ENCODE results near the gene CDX1.
A peak's percentile ranks its signal among the peaks of the same experiment; 100 is the strongest.

Gene CDX1

GRCh38 chr5:150196514-150196913, 29.9 kb downstream of the CDX1 start:
- no peak overlapping the region for H4K8ac ChIP-seq (ENCODE audit: low read length)
- no peaks in the 10 kb centered on the region for H3K9me3 ChIP-seq (ENCODE audit: control insufficient read depth, low read length)
- H3K36me3 ChIP-seq (ENCODE audit: control insufficient read depth in 1 of 2, insufficient read depth in 2 of 2, low read depth in 1 of 2, low read length in 2 of 2), result no peaks in the 10 kb centered on the region
- H3K18ac ChIP-seq (ENCODE audit: low read depth in 1 of 2, low read length in 2 of 2), result no peak overlapping the region
- H3K4me2 ChIP-seq (ENCODE audit: low read length, poor library complexity, severe bottlenecking), result no peak overlapping the region
- H3K4me3 ChIP-seq (ENCODE audit: insufficient read depth in 1 of 2, low read depth in 1 of 2, low read length in 2 of 2), result no peak overlapping the region
- peaks cover 39% of the 10 kb centered on the region in 2 experiments for H3K27me3 ChIP-seq (ENCODE audit: control insufficient read depth in 1 of 2, insufficient read depth in 1 of 2, low read length in 2 of 2)
- H4K91ac ChIP-seq (ENCODE audit: low read length), result no peak overlapping the region
- no peak overlapping the region for H3K27ac ChIP-seq (ENCODE audit: low read length, poor library complexity, severe bottlenecking)
- no peak overlapping the region for H3K23ac ChIP-seq (ENCODE audit: low read length in 2 of 2)
- no peak overlapping the region for H2BK12ac ChIP-seq (ENCODE audit: low read length in 2 of 2)
- H3K4ac ChIP-seq (ENCODE audit: low read depth in 1 of 2, low read length in 2 of 2), result no peak overlapping the region
- no peak overlapping the region for H3K9ac ChIP-seq (ENCODE audit: low read length)
- H2AK5ac ChIP-seq (ENCODE audit: low read length, severe bottlenecking), result no peak overlapping the region
- no peak overlapping the region for H2BK5ac ChIP-seq (ENCODE audit: low read depth, low read length, poor library complexity, severe bottlenecking)
- H2BK120ac ChIP-seq (ENCODE audit: low read depth, low read length), result no peak overlapping the region
- no peak overlapping the region for H2BK15ac ChIP-seq (ENCODE audit: low read depth, poor library complexity, severe bottlenecking)
- H2AFZ ChIP-seq (ENCODE audit: low read depth, low read length), result no peak overlapping the region
- no peaks in the 10 kb centered on the region for H3K79me1 ChIP-seq (replicated peaks; ENCODE audit: low read length, poor library complexity, severe bottlenecking)
- H3K14ac ChIP-seq (ENCODE audit: low read length in 2 of 2), result no peak overlapping the region
- WGBS, result 90% methylated on average over 3 of the region's 5 CpGs
- no peaks in the 10 kb centered on the region for H3K4me1 ChIP-seq (ENCODE audit: control insufficient read depth, insufficient read depth, low read depth, low read length)
- no peak for DNase-seq

GRCh38 chr5:150196986-150197385, 30.4 kb downstream of the CDX1 start:
- WGBS, result 94% methylated on average over 16 of the region's 16 CpGs
- Histone ChIP-seq H2AFZ (ENCODE audit: low read depth, low read length) (no peak overlapping the region), H2BK120ac (ENCODE audit: low read depth, low read length) (no peak overlapping the region), H3K27ac (ENCODE audit: low read length, poor library complexity, severe bottlenecking) (no peak overlapping the region), H2BK15ac (ENCODE audit: low read depth, poor library complexity, severe bottlenecking) (no peak overlapping the region), H3K4ac (ENCODE audit: low read depth in 1 of 2, low read length in 2 of 2) (no peak overlapping the region), H3K36me3 (ENCODE audit: control insufficient read depth in 1 of 2, insufficient read depth in 2 of 2, low read depth in 1 of 2, low read length in 2 of 2) (no peaks in the 10 kb centered on the region), H2BK12ac (ENCODE audit: low read length in 2 of 2) (no peak overlapping the region), H3K4me2 (ENCODE audit: low read length, poor library complexity, severe bottlenecking) (no peak overlapping the region), H2BK5ac (ENCODE audit: low read depth, low read length, poor library complexity, severe bottlenecking) (no peak overlapping the region), H3K23ac (ENCODE audit: low read length in 2 of 2) (no peak overlapping the region), H4K91ac (ENCODE audit: low read length) (no peak overlapping the region), H3K18ac (ENCODE audit: low read depth in 1 of 2, low read length in 2 of 2) (no peak overlapping the region), H4K8ac (ENCODE audit: low read length) (no peak overlapping the region), H3K9me3 (ENCODE audit: control insufficient read depth, low read length) (no peaks in the 10 kb centered on the region), H3K79me1 (replicated peaks; ENCODE audit: low read length, poor library complexity, severe bottlenecking) (no peaks in the 10 kb centered on the region), H3K9ac (ENCODE audit: low read length) (no peak overlapping the region), H2AK5ac (ENCODE audit: low read length, severe bottlenecking) (no peak overlapping the region), H3K27me3 (ENCODE audit: control insufficient read depth in 1 of 2, insufficient read depth in 1 of 2, low read length in 2 of 2) (peaks cover 34% of the 10 kb centered on the region in 2 experiments), H3K14ac (ENCODE audit: low read length in 2 of 2) (peak overlapping the region in 1 of 2 experiments; percentile 48), H3K4me1 (ENCODE audit: control insufficient read depth, insufficient read depth, low read depth, low read length) (no peaks in the 10 kb centered on the region), H3K4me3 (ENCODE audit: insufficient read depth in 1 of 2, low read depth in 1 of 2, low read length in 2 of 2) (no peak overlapping the region)
- DNase-seq, result no peak

- Histone ChIP-seq H3K27ac (ENCODE audit: low read length, poor library complexity, severe bottlenecking) (no peak overlapping the region), H2BK120ac (ENCODE audit: low read depth, low read length) (no peak overlapping the region), H4K8ac (ENCODE audit: low read length) (no peak overlapping the region), H3K4ac (ENCODE audit: low read depth in 1 of 2, low read length in 2 of 2) (no peak overlapping the region), H3K4me3 (ENCODE audit: insufficient read depth in 1 of 2, low read depth in 1 of 2, low read length in 2 of 2) (no peak overlapping the region), H3K27me3 (ENCODE audit: control insufficient read depth in 1 of 2, insufficient read depth in 1 of 2, low read length in 2 of 2) (peaks cover 29% of the 10 kb centered on the region in 2 experiments), H3K14ac (ENCODE audit: low read length in 2 of 2) (no peak overlapping the region), H2BK12ac (ENCODE audit: low read length in 2 of 2) (no peak overlapping the region), H2BK5ac (ENCODE audit: low read depth, low read length, poor library complexity, severe bottlenecking) (no peak overlapping the region), H2AK5ac (ENCODE audit: low read length, severe bottlenecking) (no peak overlapping the region), H4K91ac (ENCODE audit: low read length) (no peak overlapping the region), H3K9me3 (ENCODE audit: control insufficient read depth, low read length) (no peaks in the 10 kb centered on the region), H3K79me1 (replicated peaks; ENCODE audit: low read length, poor library complexity, severe bottlenecking) (no peaks in the 10 kb centered on the region), H2BK15ac (ENCODE audit: low read depth, poor library complexity, severe bottlenecking) (no peak overlapping the region), H3K4me2 (ENCODE audit: low read length, poor library complexity, severe bottlenecking) (no peak overlapping the region), H2AFZ (ENCODE audit: low read depth, low read length) (no peak overlapping the region), H3K23ac (ENCODE audit: low read length in 2 of 2) (no peak overlapping the region), H3K18ac (ENCODE audit: low read depth in 1 of 2, low read length in 2 of 2) (no peak overlapping the region), H3K4me1 (ENCODE audit: control insufficient read depth, insufficient read depth, low read depth, low read length) (no peaks in the 10 kb centered on the region), H3K9ac (ENCODE audit: low read length) (no peak overlapping the region), H3K36me3 (ENCODE audit: control insufficient read depth in 1 of 2, insufficient read depth in 2 of 2, low read depth in 1 of 2, low read length in 2 of 2) (no peaks in the 10 kb centered on the region)
- no peak for DNase-seq
- WGBS, result no CpG with 5 or more reads among the region's 1 CpG
These were observed 30.9 kb downstream of the CDX1 start for GRCh38 chr5:150197476-150197875.

GRCh38 chr5:150202501-150202900, 35.9 kb downstream of the CDX1 start:
- no peak overlapping the region for H3K4ac ChIP-seq (ENCODE audit: low read depth in 1 of 2, low read length in 2 of 2)
- H2BK15ac ChIP-seq (ENCODE audit: low read depth, poor library complexity, severe bottlenecking), result no peak overlapping the region
- no peak overlapping the region for H3K27ac ChIP-seq (ENCODE audit: low read length, poor library complexity, severe bottlenecking)
- no peaks in the 10 kb centered on the region for H3K79me1 ChIP-seq (replicated peaks; ENCODE audit: low read length, poor library complexity, severe bottlenecking)
- no peak overlapping the region for H3K18ac ChIP-seq (ENCODE audit: low read depth in 1 of 2, low read length in 2 of 2)
- no peak overlapping the region for H3K14ac ChIP-seq (ENCODE audit: low read length in 2 of 2)
- H4K91ac ChIP-seq (ENCODE audit: low read length), result no peak overlapping the region
- no peak overlapping the region for H2AFZ ChIP-seq (ENCODE audit: low read depth, low read length)
- 97% methylated on average over 10 of the region's 10 CpGs for WGBS
- no peaks in the 10 kb centered on the region for H3K9me3 ChIP-seq (ENCODE audit: control insufficient read depth, low read length)
- no peak overlapping the region for H3K23ac ChIP-seq (ENCODE audit: low read length in 2 of 2)
- peaks cover 10 to 18% of the 10 kb centered on the region in 2 experiments for H3K27me3 ChIP-seq (ENCODE audit: control insufficient read depth in 1 of 2, insufficient read depth in 1 of 2, low read length in 2 of 2)
- no peak overlapping the region for H3K9ac ChIP-seq (ENCODE audit: low read length)
- DNase-seq, result no peak
- H4K8ac ChIP-seq (ENCODE audit: low read length), result no peak overlapping the region
- H3K4me2 ChIP-seq (ENCODE audit: low read length, poor library complexity, severe bottlenecking), result no peak overlapping the region
- H2BK5ac ChIP-seq (ENCODE audit: low read depth, low read length, poor library complexity, severe bottlenecking), result no peak overlapping the region
- H3K4me3 ChIP-seq (ENCODE audit: insufficient read depth in 1 of 2, low read depth in 1 of 2, low read length in 2 of 2), result no peak overlapping the region
- no peak overlapping the region for H2BK12ac ChIP-seq (ENCODE audit: low read length in 2 of 2)
- no peak overlapping the region for H2BK120ac ChIP-seq (ENCODE audit: low read depth, low read length)
- no peak overlapping the region for H2AK5ac ChIP-seq (ENCODE audit: low read length, severe bottlenecking)
- peaks cover 4% of the 10 kb centered on the region for H3K4me1 ChIP-seq (ENCODE audit: control insufficient read depth, insufficient read depth, low read depth, low read length)
- no peaks in the 10 kb centered on the region for H3K36me3 ChIP-seq (ENCODE audit: control insufficient read depth in 1 of 2, insufficient read depth in 2 of 2, low read depth in 1 of 2, low read length in 2 of 2)
